Measurements from ENCODE around the gene RCBTB1.
"Not testable (repeated sequence)": the region's sequence is repeated elsewhere in the genome, so short reads cannot be mapped to it uniquely, and the experiment has no call there.

The RCBTB1 gene

DNA sequence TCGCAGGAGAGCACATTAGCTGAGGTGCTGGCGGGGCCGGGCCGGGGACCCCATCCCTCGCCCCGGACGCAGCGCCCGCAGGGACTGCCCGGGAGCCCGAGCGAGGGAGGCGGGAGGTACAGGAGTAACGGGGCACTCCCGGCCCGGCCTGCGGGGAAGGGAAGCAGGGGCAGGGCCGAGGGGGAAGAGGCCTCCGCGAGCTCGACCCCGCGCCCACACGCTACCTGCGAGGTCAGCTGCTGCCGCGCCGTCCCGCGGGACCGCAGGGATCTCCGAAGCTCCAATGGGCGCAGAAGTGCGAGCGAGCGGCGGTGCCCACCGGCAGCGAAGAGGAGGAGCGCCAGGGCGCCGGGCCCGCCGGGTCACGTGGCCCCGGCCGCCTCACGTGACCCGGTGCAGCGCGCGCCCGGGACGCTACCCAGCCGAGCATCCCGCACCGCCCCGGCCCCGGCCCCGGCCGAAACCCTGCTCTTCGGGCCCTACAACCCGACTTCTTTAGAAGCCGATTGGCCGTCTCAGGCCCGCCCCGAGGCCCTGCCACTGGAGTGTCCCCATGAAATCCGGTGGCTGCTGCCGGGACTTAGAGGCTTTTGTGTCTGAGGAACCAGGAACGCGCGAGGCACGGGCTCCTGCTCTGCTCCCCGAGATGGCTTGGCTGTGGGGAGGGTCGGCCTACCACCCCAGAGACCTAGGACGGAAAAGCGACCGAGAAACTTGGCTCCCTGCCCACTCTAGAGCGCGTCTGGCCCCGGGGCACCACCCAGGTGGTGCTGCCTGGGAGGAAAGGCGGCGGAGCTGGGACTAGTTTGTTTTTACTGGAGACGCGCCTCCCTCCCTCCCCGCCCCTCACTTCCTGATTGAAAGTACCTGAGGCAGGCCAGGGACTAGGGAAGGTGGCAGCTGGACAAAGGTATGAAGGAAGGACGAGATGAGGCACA is at the start of gene RCBTB1:
TSS of gene RCBTB1 (minus strand) at position 339 of the 938 bp plus-strand sequence. CDS start 18,279 bp downstream, outside the sequence.
- DNase-seq (ENCODE audit: low spot score) = peak; percentile 77

DNA sequence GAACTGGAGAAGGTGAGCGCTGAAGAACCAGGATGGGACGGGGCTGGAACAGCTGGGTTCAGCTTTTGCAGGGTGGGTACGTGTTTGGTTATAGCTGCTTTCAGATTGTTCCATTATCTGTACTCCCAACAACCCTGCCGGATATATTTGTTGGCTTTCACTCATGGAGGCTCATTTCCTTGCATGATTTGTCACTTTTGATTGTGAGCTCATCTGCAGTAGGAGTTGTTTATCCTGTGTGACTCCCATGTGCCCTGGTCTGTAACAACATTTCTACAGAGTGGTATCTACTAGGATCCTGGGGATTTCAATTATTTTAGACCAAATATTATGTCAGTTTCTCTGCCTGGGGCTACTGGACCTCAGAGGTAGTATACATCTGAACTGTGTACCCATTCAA is 48.4 kb upstream of the RCBTB1 start:
- DNase-seq (ENCODE audit: low spot score) = no peak

DNA sequence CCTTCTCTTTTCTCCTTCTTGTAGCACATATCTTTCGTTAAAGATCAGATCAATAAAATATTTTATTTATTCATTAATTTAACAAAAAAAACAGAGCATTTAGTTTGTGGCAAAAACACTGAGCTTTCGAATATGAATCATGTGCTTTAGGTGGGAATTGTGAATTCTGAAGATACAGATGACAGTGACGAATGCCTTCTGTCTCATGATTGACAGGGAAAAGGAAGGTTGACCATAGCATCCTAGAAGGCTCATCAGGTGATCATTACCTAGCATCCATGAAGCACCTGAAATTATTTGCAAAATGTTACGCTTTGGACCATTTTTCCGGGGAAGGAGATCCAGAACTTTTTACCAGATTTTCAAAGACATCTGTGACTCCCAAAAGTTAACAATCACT is 46.8 kb upstream of the RCBTB1 start:
- DNase-seq (ENCODE audit: low spot score) = no peak

DNA sequence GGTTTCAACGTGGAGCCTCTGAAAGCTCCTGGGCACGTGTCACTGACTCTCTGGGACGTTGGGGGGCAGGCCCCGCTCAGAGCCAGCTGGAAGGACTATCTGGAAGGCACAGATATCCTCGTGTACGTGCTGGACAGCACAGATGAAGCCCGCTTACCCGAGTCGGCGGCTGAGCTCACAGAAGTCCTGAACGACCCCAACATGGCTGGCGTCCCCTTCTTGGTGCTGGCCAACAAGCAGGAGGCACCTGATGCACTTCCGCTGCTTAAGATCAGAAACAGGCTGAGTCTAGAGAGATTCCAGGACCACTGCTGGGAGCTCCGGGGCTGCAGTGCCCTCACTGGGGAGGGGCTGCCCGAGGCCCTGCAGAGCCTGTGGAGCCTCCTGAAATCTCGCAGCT is 45.2 kb upstream of the RCBTB1 start:
- no peak for DNase-seq (ENCODE audit: low spot score)

DNA sequence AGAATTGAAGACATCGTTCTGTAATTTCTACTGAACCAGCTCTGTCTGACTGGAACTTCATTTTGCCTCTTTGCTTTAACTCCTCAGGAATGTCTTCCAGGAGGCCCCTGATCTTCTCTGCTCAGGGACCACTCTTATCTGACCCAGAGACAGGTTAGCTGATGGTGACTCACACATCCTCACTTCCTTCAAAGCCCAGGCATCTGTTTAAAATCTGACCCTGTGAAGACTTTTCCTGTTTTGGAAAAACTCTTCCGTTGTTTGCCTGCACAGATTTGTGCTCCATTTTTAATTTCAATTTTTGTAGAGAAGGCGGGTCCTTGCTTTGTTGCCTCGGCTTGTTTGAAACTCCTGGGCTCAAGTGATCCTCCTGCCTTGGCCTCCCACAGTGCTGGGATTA is 44.6 kb upstream of the RCBTB1 start:
- DNase-seq (ENCODE audit: low spot score) = peak; percentile 42

DNA sequence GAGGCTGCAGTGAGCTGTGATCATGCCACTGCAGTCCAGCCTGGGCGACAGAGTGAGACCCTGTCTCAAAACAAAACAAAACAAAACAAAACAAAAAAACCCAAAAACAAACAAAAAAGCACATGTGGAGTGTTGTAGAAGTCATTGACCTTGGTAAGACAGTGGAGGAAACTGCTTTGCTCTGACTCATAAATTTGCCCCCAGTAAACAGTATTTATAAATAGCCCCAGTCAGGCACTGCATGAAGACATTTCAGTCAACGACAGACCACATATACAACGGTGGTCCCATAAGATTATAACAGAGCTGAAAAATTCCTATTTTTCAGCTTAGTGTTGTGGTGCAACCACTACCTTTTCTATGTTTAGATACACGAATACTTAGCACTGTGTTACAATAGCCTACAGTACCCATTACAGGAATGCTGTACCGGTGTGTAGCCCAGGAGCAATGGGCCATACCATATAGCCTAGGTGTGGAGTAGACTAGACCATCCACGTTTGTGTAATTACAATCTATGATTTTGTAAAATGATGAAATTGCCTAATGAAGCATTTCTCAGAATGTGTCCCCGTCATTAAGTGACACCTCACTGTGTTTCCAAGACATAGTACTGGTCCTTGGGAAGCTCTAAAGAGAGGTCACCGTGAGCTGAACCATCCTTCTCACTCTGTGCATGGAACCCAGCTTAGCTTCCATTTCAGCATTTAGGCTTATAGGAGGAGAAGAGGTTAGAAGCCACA is 44.0 kb upstream of the RCBTB1 start:
- no peak for DNase-seq (ENCODE audit: low spot score)

DNA sequence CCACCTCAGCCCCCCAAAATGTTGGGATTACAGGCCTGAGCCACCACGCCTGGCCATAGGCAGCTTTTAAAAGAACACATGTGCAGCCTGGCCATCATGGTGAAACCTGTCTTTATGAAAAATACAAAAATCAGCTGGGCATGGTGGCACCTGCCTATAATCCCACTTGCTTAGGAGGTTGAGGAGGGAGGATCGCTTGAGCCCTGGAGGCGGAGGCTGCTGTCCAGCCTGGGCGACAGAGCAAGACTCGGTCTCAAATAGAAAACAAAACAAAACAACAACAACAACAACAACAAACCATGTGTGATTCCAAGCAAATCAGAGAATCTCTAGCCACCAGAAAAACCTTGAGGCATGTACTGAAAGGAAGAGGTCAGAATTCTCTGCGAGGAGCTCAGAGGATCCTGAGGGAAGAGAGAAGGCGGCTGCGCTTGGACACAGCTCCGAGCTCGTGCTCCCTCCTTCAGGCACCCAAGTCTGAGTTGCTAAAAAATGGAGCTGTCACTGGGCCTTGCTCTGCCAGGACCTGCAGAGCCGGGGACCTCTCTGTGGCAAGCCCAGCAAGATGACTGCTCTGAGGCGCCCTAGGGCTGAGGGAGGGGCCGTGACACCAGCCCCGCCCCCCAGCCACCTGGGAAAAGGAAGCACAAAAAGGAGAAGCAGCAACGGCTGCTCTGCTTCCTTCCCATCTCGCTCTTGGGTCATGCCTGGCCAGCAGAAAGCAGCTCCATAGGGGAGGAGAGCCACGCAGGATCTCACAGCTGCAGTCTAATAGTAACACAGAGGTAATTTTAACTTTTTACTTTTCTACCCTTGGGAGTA is 42.7 kb upstream of the RCBTB1 start, which contains the start of gene ARL11:
TSS of gene ARL11 (plus strand) at position 677 of the 822 bp plus-strand sequence. CDS start 1,941 bp downstream, outside the sequence.
- no peak for DNase-seq (ENCODE audit: low spot score)

DNA sequence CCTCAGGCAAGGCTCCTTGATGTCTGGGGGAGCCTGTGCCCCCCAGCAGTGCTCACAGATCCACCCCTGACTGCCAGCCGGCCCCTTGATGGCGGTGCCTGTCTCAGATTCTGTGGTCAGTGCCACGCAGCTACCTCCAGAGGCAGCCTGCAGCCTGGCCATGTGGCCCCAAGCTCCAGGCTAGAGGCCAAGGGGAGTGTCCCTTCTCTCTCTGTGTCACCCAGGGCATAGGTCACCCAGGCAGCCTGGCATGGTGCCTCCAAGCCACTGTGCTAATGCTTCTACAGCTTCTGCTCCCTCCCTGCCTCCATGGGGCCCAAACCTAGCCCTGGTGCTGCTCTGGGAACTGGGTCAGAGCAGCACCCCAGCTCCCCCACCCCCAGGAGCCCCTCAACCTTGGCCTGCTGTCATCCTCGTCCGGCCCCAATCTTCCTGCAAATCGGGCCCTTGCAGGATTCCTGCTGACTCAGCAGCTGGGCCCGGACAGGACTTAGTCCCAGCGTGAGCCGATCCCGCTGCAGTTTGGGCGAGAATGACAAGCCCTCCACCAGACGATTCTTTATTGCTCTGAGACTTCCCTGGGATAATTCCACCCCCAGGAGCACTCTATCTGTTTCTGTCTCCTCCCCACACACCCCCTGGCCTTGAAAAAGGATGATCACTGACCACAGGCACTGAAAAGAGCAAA is 40.2 kb upstream of the RCBTB1 start:
- DNase-seq (ENCODE audit: low spot score) = peak; percentile 37

DNA sequence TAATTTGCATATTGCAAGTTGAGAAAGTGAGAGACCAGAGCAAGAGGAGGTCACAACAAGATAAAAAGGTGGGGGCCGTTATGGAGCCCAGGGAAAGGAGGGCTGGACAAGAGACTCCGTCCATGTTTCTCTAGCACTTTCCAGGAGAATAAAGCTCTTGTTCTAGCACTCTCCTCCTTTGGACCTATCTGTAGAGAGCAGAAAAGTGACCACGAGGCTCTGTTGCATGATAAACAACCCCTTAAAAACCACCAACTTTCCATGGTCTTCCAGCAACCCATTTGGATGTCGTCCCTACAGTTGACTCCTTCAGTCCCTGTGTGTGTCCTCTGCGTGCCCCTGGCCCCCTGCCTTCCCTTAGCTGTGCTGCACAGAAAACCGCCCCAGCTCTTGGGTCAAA is 38.9 kb upstream of the RCBTB1 start:
- DNase-seq (ENCODE audit: low spot score) = no peak

DNA sequence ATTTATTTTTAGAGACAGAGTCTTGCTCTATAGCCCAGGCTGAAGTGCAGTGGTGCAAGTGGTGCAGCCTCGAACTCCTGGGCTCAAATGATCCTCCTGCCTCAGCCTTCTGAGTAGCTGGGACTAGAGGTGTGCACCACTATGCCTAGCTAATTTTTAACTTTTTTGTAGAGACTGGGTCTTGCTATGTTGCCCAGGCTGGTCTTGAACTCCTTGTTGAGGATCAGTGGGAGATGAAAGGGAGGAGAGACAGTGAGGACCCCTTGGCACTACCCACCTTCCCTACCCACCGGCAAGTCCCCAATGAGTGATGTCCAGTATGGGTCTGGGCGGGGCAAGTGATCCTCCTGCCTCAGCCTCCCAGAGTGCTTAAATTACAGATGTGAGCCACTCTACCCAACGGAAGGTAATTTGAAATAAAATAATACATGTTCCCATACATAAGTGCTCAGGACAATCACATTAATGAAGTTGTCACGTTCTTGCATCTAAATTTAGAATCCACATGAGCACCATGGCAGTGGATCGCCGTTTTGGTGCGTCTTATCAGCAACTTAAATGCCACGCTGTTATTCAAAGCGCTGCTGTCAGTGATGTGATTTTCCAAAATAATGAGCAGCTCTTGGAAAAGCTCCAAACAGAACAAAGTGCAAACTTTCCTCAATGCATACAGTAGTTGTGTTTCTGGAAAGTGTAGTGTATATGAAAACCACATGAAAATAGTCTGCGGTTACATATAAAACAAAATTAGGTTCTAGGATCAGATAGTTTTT is 37.0 kb upstream of the RCBTB1 start:
- DNase-seq (ENCODE audit: low spot score) = no peak

DNA sequence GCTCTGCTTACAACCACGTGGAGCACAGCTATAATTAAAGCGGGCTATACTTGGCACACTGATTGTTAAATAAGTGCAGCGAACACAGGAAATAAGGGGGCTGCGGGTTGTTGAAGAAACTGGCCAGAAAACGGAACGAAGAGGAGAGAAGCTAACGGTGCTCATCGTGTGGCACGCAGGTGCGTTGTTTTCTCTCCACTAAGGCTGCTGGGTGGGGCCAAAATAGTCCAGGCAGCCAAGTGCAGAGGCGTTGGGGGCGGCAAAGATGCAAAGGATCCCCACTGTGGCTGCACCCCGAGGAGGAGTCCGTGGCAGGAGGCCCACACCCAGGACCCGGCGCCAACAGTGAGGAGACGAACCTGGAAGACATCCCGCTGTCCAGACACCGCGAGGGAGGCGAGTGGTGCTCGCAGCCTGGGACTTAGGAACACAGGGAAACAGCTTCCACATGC is 34.8 kb upstream of the RCBTB1 start:
- no peak for DNase-seq (ENCODE audit: low spot score)

DNA sequence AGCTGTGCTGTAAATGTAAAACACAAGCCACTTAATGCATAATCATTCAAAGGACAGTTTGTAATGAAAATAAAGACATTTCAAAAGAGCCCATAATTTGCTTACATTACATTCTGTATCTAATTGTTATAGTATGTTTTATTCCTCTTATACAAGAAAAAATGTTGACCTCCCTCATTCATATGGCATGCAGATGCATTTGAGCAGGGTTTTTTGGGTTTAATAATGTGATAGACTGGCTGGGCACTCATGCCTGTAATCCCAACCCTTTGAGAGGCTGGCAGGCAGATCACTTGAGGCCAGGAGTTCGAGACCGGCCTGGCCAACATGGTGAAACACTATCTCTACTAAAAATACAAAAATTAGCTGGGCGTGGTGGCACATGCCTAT is 31.3 kb upstream of the RCBTB1 start:
- no peak for DNase-seq (ENCODE audit: low spot score)

DNA sequence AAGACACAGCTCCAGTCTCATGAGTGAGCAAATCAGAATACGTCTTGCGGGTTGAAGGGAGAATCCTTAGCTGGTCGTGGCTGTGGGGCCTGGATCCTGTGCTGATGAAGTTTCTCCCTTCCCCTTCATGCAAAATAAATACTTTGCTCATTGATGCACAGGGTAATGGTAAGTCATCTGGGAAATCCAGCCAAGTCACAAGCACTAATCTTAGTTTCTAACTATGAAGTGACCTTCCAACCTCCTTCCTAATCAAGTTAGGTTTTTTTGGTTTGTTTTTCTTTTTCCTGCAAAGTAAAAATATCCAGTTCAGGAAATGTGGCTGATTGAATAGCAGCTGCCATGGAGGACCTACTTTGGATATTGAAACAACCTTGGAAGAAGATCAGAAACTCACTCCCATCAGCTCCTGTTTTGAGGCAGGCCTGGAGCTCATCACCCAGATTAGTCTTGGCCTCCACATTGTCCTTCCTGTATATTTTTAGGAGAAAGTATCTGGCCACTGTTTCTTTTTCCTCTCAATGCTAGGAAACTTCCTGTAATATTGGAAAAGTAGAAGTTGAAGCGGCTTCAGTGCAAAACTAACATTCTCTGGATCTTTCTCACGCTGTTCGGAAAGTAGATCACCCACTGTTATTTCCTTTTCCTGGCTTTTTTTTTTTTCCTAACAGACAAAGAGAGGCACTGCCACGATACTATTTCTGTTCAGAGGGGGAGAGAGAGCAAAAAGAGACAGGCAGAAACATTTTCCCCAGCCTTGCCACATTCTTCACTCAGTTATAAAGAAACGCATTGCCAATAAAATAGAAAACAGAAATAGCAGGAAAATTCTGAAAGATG is 30.7 kb upstream of the RCBTB1 start:
- DNase-seq (ENCODE audit: low spot score) = no peak

DNA sequence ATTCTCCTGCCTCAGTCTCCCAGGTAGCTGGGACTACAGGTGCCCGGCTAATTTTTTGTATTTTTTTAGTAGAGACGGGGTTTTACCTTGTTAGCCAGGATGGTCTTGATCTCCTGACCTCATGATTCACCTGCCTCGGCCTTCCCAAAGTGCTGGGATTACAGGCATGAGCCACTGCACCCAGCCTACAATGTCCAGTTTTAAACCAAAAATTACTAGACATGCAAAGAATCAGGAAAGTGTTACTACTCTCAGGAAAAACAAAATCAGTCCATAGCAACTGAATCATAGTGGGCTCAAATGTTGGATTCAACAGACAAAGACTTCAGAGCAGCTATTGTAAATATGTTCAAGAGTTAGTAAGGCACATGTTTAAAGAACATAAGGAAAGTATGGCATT is 26.7 kb upstream of the RCBTB1 start:
- not testable (repeated sequence) for DNase-seq (ENCODE audit: low spot score)

DNA sequence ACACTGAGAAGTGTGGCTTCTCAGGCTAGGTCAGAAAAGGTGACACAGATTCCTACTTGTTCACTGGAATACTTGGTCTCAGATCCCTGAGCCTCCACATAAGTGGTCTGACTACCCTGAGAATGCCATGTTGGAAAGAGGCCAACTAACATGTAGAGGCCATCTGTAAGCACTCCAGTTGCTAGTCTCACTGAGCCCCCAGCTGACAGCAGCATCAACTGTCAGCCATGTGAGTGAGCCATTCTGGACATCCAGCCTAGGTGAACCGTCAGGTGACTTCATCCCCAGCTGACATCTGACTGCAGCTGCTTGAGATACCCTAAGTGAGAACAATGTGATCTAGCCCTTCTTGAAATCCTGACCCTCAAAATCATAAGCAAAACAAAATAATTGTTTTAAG is 24.8 kb upstream of the RCBTB1 start:
- peak; percentile 8 for DNase-seq (ENCODE audit: low spot score)

DNA sequence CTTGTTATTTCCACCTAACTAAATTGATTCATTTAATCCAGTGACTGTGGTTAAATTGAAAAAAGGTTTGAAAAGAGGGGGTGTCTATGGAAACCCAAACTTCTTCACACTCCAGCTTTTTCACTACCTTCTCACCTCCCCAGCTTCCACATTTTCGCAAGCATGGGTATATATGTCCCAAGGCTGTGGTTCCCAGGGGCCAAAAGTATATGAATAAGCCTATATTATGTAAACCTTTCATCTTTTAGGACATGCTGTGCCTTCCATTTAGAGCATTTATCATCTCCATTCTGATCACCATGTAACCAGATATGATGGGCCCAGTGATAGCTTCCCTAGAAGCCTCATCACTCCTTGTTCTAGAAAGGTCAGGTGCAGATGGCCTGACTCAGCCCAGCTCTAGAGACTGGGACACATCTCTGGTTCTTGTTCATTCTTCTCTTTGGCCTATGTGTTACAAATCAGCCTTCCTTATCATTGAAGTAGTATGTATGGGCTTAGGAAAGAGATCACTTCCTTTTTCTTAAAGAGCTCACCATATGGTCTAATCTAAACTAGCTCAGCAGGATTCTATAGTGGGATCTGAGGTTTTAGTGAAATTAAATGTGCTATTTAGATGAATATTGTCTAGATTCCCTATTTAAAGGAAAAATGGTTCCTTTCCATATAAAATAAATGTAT is 23.4 kb upstream of the RCBTB1 start:
- no peak for DNase-seq (ENCODE audit: low spot score)

DNA sequence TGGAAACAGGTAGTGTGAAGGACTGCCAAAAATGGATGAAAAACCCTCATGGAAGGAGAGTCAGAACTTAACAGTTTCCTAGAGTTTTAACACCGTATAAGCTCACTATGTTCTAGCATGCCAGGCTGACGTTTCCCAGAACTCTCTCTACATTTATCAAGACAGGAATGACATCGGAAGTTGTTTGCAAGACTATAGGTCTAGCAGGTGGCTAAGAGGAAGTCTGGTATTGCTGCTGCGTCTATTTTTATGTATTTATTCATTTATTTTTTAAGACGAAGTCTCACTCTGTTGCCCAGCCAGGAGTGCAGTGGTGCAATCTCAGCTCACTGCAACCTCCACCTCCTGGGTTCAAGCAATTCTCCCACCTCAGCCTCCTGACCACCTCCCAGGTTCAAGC is 22.4 kb upstream of the RCBTB1 start:
- DNase-seq (ENCODE audit: low spot score) = no peak

DNA sequence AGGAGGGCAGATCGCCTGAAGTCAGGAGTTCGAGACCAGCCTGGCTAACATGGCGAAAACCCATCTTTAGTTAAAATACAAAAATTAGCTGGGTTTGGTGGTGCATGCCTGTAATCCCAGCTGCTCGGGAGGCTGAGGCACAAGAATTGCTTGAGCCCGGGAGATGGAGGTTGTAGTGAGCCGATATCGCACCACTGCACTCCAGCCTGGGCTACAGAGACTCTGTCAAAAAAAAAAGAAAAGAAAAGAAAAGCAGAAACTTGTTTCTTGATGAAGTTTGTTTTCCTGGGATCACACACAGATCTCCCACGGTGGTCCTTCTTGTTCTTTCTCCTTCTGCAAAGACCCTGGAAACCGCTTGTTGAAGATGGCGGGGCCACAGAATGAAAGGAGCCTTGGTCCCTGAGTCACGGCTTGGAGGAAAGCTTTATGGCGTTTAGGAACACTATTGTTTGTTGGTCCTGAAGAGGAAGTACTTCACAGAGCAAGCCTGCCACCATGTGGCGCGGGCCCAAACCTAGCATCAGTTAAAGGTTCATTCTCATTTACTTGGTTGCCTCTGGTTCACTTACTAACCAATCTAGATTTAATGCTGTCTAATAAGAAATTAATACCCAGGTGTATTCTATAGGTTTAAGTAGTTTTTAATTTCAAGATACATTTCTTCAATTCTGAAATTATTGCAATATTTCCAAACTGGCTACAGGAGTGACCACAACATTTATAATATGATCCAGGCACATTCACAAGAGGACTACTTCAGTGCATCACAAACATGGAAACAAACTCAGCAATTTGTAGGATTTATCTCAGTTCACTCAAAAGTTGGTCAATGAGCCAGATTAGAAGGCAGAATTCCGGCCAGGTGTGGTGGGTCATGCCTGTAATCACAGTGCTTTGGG is 21.6 kb upstream of the RCBTB1 start:
- DNase-seq (ENCODE audit: low spot score) = peak; percentile 88
